Panc1 (cell line): ENCODE results near the gene MBD5. TPM values are rescaled to one million over a fixed set of nuclear protein-coding genes. Genes with fewer than 3 reads are reported as not detected.

Source experiments
- total RNA-seq: library from RNA; stranded (reverse); gene quantifications from one replicate; pipeline ENCODE4 v1.2.1, GENCODE V29; 2021; ENCODE audit not compliant: unreplicated experiment

The MBD5 gene
- total RNA-seq, 1 experiment from 2014 or later, result 40.2 TPM

Other genes starting within 250 kb of the MBD5 start
- 8.2 TPM for gene ACVR2A, start 176.1 kb upstream of the MBD5 start, total RNA-seq
- 43.3 TPM for gene ORC4, start 354 bp upstream of the MBD5 start, total RNA-seq